HEK293 (cell line): ENCODE results near the gene IGFBP5.

Source experiments
- SP2 ChIP-seq: fragments of 450-650 bp; formaldehyde crosslinking; IDR thresholded peaks from 2 replicates; pipeline ENCODE4 v1.5.1; 2016; ENCODE audit warnings: missing biosample characterization, missing genetic modification characterization
- ZFP37 ChIP-seq: fragments of 450-650 bp; formaldehyde crosslinking; IDR thresholded peaks from 2 replicates; pipeline ENCODE4 v1.5.1; 2016; ENCODE audit warnings: missing biosample characterization, missing genetic modification characterization
- ZNF747 ChIP-seq: fragments of 450-650 bp; formaldehyde crosslinking; IDR thresholded peaks from 2 replicates; pipeline ENCODE4 v1.5.1; 2016; ENCODE audit warnings: missing biosample characterization, missing genetic modification characterization
- ZSCAN30 ChIP-seq: fragments of 450-650 bp; IDR thresholded peaks from 2 replicates; pipeline ENCODE4 v1.5.1; 2018; ENCODE audit warnings: missing biosample characterization, mild to moderate bottlenecking, missing genetic modification characterization, moderate library complexity
- TF ChIP-seq, protein P1 (sequence below): fragments of 450-650 bp; formaldehyde crosslinking; IDR thresholded peaks from 2 replicates; pipeline ENCODE4 v1.5.1; 2016; ENCODE audit warnings: missing biosample characterization, missing genetic modification characterization
- TF ChIP-seq, protein P2 (sequence below): fragments of 450-650 bp; formaldehyde crosslinking; IDR thresholded peaks from 2 replicates; pipeline ENCODE4 v1.5.1; 2016; ENCODE audit warnings: missing biosample characterization, missing genetic modification characterization, low read depth
- TF ChIP-seq, protein P3 (sequence below): fragments of 450-650 bp; formaldehyde crosslinking; IDR thresholded peaks from 2 replicates; pipeline ENCODE4 v1.5.1; 2016; ENCODE audit warnings: missing biosample characterization, missing genetic modification characterization
- TF ChIP-seq, protein P4 (sequence below): sonication (generic); formaldehyde crosslinking; IDR thresholded peaks from 2 replicates; pipeline ENCODE4 v1.8.1; 2022; ENCODE audit warnings: mild to moderate bottlenecking, moderate library complexity, missing genetic modification reagents
- TF ChIP-seq, protein P5 (sequence below): fragments of 450-650 bp; formaldehyde crosslinking; IDR thresholded peaks from 2 replicates; pipeline ENCODE4 v1.5.1; 2017; ENCODE audit warnings: missing biosample characterization, missing genetic modification characterization
- TF ChIP-seq, protein P6 (sequence below): fragments of 450-650 bp; IDR thresholded peaks from 2 replicates; pipeline ENCODE4 v1.5.1; 2018; ENCODE audit warnings: missing biosample characterization, missing genetic modification characterization
- TF ChIP-seq, protein P7 (sequence below): fragments of 450-650 bp; formaldehyde crosslinking; conservative IDR thresholded peaks from 2 replicates; pipeline ENCODE4 v1.5.1; 2016; ENCODE audit warnings: low read depth, missing biosample characterization, missing genetic modification characterization
- TF ChIP-seq, protein P8 (sequence below): fragments of 450-650 bp; formaldehyde crosslinking; IDR thresholded peaks from 2 replicates; pipeline ENCODE4 v1.5.1; 2016; ENCODE audit warnings: missing biosample characterization, missing genetic modification characterization
- TF ChIP-seq, protein P9 (sequence below): fragments of 450-650 bp; formaldehyde crosslinking; IDR thresholded peaks from 2 replicates; pipeline ENCODE4 v1.5.1; 2017; ENCODE audit warnings: missing biosample characterization, missing genetic modification characterization

DNA sequence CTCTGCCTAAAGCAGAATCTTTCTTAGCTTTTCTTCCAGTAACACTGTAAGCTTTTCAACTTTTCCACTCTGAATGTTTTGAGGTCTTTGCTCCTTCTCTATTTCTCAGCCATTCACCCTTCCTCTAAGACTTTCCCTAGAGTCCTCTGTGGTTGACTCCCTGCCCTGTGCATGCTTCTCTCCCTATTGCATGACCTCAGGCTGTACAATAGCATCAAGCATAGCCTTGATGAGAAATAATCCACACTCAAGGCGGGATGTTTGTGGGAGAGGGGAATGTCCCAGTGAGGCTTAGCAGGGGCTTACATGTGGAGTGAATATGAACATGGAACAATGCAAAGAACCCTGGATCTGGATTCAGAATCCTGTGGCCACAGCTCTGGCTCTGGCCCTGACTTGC, 48.4 kb upstream of the IGFBP5 start:
- TF ChIP-seq, protein P1, sequence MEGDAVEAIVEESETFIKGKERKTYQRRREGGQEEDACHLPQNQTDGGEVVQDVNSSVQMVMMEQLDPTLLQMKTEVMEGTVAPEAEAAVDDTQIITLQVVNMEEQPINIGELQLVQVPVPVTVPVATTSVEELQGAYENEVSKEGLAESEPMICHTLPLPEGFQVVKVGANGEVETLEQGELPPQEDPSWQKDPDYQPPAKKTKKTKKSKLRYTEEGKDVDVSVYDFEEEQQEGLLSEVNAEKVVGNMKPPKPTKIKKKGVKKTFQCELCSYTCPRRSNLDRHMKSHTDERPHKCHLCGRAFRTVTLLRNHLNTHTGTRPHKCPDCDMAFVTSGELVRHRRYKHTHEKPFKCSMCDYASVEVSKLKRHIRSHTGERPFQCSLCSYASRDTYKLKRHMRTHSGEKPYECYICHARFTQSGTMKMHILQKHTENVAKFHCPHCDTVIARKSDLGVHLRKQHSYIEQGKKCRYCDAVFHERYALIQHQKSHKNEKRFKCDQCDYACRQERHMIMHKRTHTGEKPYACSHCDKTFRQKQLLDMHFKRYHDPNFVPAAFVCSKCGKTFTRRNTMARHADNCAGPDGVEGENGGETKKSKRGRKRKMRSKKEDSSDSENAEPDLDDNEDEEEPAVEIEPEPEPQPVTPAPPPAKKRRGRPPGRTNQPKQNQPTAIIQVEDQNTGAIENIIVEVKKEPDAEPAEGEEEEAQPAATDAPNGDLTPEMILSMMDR (tag by site-specific recombination): no peak
- TF ChIP-seq, protein P2, sequence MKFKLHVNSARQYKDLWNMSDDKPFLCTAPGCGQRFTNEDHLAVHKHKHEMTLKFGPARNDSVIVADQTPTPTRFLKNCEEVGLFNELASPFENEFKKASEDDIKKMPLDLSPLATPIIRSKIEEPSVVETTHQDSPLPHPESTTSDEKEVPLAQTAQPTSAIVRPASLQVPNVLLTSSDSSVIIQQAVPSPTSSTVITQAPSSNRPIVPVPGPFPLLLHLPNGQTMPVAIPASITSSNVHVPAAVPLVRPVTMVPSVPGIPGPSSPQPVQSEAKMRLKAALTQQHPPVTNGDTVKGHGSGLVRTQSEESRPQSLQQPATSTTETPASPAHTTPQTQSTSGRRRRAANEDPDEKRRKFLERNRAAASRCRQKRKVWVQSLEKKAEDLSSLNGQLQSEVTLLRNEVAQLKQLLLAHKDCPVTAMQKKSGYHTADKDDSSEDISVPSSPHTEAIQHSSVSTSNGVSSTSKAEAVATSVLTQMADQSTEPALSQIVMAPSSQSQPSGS: no peak
- TF ChIP-seq ZFP37 (tag by site-specific recombination) (no peak), ZSCAN30 (tag by site-specific recombination) (no peak), SP2 (tag by site-specific recombination) (no peak), ZNF747 (tag by site-specific recombination) (no peak)
- TF ChIP-seq, protein P3, sequence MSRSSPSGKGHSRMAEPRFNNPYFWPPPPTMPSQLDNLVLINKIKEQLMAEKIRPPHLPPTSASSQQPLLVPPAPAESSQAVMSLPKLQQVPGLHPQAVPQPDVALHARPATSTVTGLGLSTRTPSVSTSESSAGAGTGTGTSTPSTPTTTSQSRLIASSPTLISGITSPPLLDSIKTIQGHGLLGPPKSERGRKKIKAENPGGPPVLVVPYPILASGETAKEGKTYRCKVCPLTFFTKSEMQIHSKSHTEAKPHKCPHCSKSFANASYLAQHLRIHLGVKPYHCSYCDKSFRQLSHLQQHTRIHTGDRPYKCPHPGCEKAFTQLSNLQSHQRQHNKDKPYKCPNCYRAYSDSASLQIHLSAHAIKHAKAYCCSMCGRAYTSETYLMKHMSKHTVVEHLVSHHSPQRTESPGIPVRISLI (tag by site-specific recombination): no peak
- TF ChIP-seq, protein P4, sequence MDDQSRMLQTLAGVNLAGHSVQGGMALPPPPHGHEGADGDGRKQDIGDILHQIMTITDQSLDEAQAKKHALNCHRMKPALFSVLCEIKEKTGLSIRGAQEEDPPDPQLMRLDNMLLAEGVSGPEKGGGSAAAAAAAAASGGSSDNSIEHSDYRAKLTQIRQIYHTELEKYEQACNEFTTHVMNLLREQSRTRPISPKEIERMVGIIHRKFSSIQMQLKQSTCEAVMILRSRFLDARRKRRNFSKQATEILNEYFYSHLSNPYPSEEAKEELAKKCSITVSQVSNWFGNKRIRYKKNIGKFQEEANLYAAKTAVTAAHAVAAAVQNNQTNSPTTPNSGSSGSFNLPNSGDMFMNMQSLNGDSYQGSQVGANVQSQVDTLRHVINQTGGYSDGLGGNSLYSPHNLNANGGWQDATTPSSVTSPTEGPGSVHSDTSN (CRISPR knock-in tag): no peak
- TF ChIP-seq, protein P5, sequence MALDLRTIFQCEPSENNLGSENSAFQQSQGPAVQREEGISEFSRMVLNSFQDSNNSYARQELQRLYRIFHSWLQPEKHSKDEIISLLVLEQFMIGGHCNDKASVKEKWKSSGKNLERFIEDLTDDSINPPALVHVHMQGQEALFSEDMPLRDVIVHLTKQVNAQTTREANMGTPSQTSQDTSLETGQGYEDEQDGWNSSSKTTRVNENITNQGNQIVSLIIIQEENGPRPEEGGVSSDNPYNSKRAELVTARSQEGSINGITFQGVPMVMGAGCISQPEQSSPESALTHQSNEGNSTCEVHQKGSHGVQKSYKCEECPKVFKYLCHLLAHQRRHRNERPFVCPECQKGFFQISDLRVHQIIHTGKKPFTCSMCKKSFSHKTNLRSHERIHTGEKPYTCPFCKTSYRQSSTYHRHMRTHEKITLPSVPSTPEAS (tag by site-specific recombination): no peak
- TF ChIP-seq, protein P6, sequence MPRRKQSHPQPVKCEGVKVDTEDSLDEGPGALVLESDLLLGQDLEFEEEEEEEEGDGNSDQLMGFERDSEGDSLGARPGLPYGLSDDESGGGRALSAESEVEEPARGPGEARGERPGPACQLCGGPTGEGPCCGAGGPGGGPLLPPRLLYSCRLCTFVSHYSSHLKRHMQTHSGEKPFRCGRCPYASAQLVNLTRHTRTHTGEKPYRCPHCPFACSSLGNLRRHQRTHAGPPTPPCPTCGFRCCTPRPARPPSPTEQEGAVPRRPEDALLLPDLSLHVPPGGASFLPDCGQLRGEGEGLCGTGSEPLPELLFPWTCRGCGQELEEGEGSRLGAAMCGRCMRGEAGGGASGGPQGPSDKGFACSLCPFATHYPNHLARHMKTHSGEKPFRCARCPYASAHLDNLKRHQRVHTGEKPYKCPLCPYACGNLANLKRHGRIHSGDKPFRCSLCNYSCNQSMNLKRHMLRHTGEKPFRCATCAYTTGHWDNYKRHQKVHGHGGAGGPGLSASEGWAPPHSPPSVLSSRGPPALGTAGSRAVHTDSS (tag by site-specific recombination): no peak
- TF ChIP-seq, protein P7, sequence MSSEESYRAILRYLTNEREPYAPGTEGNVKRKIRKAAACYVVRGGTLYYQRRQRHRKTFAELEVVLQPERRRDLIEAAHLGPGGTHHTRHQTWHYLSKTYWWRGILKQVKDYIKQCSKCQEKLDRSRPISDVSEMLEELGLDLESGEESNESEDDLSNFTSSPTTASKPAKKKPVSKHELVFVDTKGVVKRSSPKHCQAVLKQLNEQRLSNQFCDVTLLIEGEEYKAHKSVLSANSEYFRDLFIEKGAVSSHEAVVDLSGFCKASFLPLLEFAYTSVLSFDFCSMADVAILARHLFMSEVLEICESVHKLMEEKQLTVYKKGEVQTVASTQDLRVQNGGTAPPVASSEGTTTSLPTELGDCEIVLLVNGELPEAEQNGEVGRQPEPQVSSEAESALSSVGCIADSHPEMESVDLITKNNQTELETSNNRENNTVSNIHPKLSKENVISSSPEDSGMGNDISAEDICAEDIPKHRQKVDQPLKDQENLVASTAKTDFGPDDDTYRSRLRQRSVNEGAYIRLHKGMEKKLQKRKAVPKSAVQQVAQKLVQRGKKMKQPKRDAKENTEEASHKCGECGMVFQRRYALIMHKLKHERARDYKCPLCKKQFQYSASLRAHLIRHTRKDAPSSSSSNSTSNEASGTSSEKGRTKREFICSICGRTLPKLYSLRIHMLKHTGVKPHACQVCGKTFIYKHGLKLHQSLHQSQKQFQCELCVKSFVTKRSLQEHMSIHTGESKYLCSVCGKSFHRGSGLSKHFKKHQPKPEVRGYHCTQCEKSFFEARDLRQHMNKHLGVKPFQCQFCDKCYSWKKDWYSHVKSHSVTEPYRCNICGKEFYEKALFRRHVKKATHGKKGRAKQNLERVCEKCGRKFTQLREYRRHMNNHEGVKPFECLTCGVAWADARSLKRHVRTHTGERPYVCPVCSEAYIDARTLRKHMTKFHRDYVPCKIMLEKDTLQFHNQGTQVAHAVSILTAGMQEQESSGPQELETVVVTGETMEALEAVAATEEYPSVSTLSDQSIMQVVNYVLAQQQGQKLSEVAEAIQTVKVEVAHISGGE (tag by site-specific recombination): no peak
- TF ChIP-seq, protein P8, sequence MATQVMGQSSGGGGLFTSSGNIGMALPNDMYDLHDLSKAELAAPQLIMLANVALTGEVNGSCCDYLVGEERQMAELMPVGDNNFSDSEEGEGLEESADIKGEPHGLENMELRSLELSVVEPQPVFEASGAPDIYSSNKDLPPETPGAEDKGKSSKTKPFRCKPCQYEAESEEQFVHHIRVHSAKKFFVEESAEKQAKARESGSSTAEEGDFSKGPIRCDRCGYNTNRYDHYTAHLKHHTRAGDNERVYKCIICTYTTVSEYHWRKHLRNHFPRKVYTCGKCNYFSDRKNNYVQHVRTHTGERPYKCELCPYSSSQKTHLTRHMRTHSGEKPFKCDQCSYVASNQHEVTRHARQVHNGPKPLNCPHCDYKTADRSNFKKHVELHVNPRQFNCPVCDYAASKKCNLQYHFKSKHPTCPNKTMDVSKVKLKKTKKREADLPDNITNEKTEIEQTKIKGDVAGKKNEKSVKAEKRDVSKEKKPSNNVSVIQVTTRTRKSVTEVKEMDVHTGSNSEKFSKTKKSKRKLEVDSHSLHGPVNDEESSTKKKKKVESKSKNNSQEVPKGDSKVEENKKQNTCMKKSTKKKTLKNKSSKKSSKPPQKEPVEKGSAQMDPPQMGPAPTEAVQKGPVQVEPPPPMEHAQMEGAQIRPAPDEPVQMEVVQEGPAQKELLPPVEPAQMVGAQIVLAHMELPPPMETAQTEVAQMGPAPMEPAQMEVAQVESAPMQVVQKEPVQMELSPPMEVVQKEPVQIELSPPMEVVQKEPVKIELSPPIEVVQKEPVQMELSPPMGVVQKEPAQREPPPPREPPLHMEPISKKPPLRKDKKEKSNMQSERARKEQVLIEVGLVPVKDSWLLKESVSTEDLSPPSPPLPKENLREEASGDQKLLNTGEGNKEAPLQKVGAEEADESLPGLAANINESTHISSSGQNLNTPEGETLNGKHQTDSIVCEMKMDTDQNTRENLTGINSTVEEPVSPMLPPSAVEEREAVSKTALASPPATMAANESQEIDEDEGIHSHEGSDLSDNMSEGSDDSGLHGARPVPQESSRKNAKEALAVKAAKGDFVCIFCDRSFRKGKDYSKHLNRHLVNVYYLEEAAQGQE (tag by site-specific recombination): no peak
- TF ChIP-seq, protein P9, sequence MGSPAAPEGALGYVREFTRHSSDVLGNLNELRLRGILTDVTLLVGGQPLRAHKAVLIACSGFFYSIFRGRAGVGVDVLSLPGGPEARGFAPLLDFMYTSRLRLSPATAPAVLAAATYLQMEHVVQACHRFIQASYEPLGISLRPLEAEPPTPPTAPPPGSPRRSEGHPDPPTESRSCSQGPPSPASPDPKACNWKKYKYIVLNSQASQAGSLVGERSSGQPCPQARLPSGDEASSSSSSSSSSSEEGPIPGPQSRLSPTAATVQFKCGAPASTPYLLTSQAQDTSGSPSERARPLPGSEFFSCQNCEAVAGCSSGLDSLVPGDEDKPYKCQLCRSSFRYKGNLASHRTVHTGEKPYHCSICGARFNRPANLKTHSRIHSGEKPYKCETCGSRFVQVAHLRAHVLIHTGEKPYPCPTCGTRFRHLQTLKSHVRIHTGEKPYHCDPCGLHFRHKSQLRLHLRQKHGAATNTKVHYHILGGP: no peak
